HG02642 (cell line): ENCODE measurements around the gene ZNF829.

Experiments used
- ATAC-seq: cut with Tn5 transposase; IDR thresholded peaks from one replicate; pipeline ENCODE4 v1.9.1; 2021; ENCODE audit warnings: mild to moderate bottlenecking; ENCODE audit not compliant: unreplicated experiment, poor library complexity

ZNF829 gene

DNA sequence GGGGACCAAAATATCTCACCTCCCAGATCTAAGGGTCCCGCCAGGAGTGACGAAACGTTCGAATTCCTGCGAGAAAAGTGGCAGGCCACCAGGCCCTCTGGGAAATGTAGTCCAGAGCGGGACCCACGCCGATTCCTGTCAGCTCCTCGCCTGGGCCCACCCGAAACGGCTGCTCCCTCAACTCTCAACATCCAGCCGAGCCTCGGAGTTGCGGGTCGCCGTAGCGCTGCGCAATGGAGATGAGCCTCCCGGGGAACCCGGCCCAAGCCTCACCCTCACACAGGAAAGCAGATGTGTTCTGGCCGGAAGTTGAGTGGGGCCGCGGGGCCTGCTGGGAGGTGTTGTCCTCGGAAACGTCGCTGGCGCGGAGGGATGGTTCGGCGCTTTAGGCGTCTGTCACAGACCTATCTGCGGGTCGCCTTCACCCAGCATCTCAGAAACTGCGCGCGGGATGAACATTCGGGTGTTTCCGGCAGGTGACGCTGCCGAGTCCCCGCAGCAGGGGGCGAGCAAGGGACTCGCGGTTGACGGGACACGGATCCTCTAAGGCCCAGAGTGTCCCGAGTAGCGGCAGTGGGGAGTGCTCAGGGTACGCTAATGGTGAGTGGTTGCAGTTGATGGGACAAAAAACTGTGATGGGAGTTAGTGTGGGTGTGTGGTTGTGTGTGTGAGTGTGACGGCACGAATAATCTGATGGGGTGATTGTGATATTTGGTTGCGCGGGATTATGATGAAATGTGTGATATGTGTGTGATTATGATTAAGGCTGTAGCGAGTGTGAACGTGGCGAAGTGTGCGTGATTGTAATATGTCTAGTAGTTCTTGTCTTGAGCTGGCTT lies at the start of gene ZNF829, which contains the start of gene ZNF568:
Gene ZNF829 (minus strand): TSS at position 300 of the 839 bp plus-strand sequence. CDS start 1,124 bp downstream, outside the sequence.
Gene ZNF568 (plus strand): TSS at position 341 of the 839 bp plus-strand sequence. CDS start 6,439 bp downstream, outside the sequence.
- ATAC-seq, result peak; percentile 95

- ATAC-seq, result no peak
Observed at GRCh38 chr19:36963280-36963679, 47.2 kb upstream of the ZNF829 start.

- ATAC-seq, result no peak
Observed at GRCh38 chr19:36962346-36962745, 46.3 kb upstream of the ZNF829 start.

DNA sequence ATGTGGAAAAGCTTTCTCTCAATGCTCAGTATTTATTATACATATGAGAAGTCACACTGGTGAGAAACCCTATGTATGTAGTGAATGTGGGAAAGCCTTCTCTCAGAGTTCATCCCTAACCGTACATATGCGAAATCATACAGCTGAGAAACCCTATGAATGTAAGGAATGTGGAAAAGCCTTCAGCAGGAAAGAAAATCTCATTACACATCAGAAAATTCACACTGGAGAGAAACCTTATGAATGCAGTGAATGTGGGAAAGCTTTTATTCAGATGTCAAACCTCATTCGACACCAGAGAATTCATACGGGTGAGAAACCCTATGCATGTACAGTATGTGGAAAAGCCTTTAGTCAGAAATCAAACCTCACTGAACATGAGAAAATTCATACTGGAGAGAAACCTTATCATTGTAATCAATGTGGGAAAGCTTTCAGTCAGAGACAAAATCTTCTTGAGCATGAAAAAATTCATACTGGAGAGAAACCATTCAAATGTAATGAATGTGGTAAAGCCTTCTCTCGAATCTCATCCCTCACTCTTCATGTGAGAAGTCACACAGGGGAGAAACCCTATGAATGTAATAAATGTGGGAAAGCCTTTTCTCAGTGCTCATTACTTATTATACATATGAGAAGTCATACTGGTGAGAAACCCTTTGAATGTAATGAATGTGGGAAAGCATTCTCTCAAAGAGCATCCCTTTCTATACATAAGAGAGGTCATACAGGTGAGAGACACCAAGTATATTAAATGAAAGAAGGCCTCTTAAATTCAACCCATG lies 34.4 kb upstream of the ZNF829 start:
- no peak for ATAC-seq

DNA sequence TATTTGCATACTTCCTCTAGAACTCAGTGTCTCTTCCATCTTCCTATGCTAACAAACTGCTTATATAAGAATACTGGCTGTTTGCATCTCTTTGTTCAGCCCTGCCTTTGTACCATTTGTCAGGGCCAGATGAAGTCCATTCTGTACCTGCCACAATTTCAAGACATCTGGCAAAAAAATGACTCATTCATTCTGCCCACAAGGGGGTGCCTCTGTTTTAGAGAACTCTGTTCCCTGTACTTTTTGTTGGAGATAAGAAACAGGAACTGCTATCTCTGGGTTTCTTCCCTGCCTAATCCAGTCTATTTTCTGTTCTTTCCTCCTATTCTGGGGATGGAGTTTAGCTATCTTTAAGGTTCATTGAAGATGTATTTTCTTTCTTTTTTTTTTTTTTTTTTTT lies 23.1 kb upstream of the ZNF829 start:
- ATAC-seq, result no peak

DNA sequence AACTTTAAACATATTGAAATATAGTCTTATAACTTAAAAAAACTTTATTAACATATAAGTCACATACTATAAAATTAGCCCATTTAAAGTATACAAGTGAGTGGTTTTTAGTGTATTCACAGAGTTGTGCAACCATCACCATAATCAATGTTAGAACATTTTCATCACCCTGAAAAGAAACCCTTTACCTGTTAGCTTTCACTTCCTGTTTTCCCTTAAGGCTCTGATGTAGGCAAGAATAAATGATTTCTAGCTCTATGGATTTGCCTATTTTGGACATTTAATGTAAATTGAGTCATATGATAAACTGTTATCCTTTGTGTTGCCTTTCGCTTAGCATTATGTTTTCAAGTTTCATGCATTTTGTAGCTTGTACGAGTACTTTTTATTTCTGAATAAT lies 15.6 kb upstream of the ZNF829 start:
- ATAC-seq, result no peak

DNA sequence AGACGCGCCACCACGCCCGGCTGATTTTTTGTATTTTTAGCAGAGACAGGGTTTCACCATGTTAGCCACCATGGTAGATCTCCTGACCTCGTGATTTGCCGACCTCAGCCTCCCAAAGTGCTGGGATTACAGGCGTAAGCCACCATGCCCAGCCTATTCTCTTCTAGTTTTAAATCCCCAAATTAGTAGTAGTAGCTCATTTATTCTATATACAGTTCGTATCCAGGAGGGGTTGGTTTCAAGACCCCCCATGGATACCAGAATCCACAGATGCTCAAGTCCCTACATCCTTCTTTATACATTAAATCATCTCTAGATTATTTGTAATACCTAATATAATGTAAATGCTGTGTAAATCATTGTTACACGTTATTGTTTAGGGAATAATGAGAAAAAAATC lies 2.0 kb upstream of the ZNF829 start:
- ATAC-seq, result no peak

DNA sequence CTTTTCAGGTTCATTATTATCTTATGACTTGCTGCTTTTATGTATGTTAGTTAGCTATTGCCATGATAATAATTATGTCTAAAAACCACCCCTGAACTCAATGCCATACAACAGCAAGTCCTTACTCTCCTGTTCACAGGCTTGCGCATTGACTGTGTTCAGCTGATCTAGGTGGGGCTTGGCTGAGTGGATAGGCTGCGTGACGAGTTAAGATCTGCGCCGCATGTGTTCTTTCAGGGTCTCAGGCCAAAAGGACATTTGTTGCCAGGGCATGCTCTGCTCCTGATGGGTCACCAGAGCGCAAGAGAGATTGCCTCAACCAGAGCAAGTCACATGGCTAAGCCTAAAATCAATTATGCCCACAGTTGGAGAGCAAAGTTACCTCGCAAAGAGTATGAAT lies 900 bp upstream of the ZNF829 start:
- no peak for ATAC-seq

DNA sequence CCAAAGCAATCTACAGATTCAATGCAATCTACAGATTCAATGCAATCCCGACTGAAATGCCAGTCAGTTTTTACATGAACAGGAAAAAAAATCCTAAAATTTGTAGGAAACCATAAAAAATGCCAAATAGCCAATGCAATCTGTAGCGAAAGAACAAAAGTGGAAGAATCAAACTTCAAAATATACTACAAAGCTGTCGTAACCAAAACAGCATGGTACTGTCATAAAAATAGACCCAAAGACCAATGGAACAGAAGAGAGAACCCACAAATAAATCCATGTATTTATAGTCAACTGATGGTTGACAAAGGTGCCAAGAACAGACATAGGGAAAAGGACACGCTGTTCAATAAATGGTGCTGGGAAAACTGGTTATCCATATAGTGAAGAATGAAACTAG lies 17.7 kb downstream of the ZNF829 start:
- no peak for ATAC-seq

DNA sequence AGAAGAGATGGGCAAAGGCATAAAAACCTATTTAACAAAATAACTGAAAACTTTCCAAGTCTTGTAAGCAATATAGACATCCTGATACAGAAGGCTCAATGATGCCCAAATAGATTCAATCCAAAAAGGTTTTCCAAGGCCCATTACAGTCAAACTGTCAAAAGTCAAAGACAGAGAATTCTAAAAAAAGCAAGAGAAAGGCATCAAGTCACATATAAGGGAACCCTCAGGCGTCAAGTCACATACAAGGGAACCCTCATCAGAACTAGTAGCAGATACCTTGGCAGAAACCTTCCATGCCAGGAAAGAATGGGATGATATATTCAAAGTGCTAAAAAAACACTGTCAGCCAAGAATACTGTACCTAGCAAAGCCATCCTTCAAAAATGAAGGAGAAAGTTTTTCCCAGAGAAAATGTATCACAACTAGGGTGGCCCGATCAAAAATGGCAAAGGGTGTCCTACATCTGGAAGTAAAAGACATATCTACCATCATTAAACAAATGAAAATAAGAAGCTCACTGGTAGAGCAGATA lies 21.2 kb downstream of the ZNF829 start:
- ATAC-seq, result no peak

- ATAC-seq, result no peak
Observed at GRCh38 chr19:36891768-36892357, 24.2 kb downstream of the ZNF829 start.

- no peak for ATAC-seq
Observed at GRCh38 chr19:36876993-36877938, 38.8 kb downstream of the ZNF829 start.

GRCh38 chr19:36851898-36852297 lies 64.2 kb downstream of the ZNF829 start:
- no peak for ATAC-seq

GRCh38 chr19:36850559-36851442 lies 65.3 kb downstream of the ZNF829 start, which contains the start of gene ZNF345:
Gene ZNF345, plus strand, starts transcription at chr19:36850876. Its CDS starts 25,955 bp downstream, at chr19:36876831.
- peak; percentile 83 for ATAC-seq

- peak; percentile 88 for ATAC-seq
Observed at GRCh38 chr19:36849701-36850558, 66.2 kb downstream of the ZNF829 start.

DNA sequence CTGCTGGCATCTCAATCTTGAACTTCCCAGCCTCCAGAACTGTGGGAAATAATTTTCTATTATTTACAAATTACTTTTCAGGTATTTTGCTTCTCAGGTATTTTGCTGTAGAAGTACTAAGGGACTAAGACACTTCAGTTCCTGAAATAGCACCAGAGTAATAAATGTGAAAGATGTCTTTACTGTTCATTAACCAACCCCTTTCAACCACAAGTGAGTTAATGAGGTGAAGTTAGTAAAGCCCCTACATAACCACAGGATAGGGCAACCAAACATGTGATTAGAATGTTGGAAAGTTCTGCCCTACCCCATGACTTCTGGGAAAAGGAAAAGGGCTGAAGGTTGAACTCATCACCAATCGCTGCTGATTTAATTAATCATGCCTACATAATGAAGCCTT lies 68.1 kb downstream of the ZNF829 start:
- no peak for ATAC-seq

GRCh38 chr19:36838784-36839324 lies 77.2 kb downstream of the ZNF829 start:
- ATAC-seq, result no peak
